ENCODE results near the gene SALL2.

The SALL2 gene

GRCh38 chr14:21523203-21523602, 2.9 kb downstream of the SALL2 start:
- Histone ChIP-seq H3K36me3 (ENCODE audit: control insufficient read depth in 2 of 2, insufficient read depth in 1 of 2, low read length in 2 of 2) (peaks cover 3 to 41% of the 10 kb centered on the region in 2 experiments; a peak in 2 of 3 replicates), H3K4me1 (ENCODE audit: control insufficient read depth, insufficient read depth, low read length) (peaks cover 8% of the 10 kb centered on the region; the same call in 1 of the 2 replicates), H3K27ac (ENCODE audit: extremely low read depth, low read depth, low read length) (no peak overlapping the region), H3K9me3 (ENCODE audit: control insufficient read depth, insufficient read depth, low read depth, low read length) (no peaks in the 10 kb centered on the region), H3K4me3 (ENCODE audit: low read depth, low read length) (no peak overlapping the region)
- ChIA-PET CTCF (no interaction called here), POLR2A (interaction anchor here (3.0 kb wide), 1 partner anchor 12 kb away, joined by 12 read pairs; the partner anchor contains the start of gene METTL3)
- TF ChIP-seq SP2 (tag by site-specific recombination; IDR thresholded peaks at IDR 0.05) = no peak
- TF ChIP-seq OSR2 (tag by site-specific recombination; IDR thresholded peaks at IDR 0.05) = no peak
- TF ChIP-seq, protein P1, sequence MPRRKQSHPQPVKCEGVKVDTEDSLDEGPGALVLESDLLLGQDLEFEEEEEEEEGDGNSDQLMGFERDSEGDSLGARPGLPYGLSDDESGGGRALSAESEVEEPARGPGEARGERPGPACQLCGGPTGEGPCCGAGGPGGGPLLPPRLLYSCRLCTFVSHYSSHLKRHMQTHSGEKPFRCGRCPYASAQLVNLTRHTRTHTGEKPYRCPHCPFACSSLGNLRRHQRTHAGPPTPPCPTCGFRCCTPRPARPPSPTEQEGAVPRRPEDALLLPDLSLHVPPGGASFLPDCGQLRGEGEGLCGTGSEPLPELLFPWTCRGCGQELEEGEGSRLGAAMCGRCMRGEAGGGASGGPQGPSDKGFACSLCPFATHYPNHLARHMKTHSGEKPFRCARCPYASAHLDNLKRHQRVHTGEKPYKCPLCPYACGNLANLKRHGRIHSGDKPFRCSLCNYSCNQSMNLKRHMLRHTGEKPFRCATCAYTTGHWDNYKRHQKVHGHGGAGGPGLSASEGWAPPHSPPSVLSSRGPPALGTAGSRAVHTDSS (tag by site-specific recombination; IDR thresholded peaks at IDR 0.05) = peak; percentile 96

- ChIA-PET CTCF (interaction anchor here (0.5 kb wide), 1 partner anchor 360 kb away, joined by 3 read pairs; no protein-coding TSS in a partner anchor), POLR2A (interaction anchor here (3.0 kb wide), 1 partner anchor 10 kb away, joined by 12 read pairs; the partner anchor contains the start of gene METTL3)
- Histone ChIP-seq H3K27ac (ENCODE audit: extremely low read depth, low read depth, low read length) (0 out of 2 replicates have a peak overlapping the region, but pooled peaks have one; percentile 10), H3K4me3 (ENCODE audit: low read depth, low read length) (no peak overlapping the region), H3K4me1 (ENCODE audit: control insufficient read depth, insufficient read depth, low read length) (peaks cover 2% of the 10 kb centered on the region; the same call in 1 of the 2 replicates), H3K9me3 (ENCODE audit: control insufficient read depth, insufficient read depth, low read depth, low read length) (no peaks in the 10 kb centered on the region), H3K36me3 (ENCODE audit: control insufficient read depth in 2 of 2, insufficient read depth in 1 of 2, low read length in 2 of 2) (peaks cover 3 to 41% of the 10 kb centered on the region in 2 experiments; a peak in 2 of 3 replicates)
- TF ChIP-seq ZNF214 (tag by site-specific recombination; IDR thresholded peaks at IDR 0.05; ENCODE audit: borderline replicate concordance) (no peak), ZNF692 (tag by site-specific recombination; IDR thresholded peaks at IDR 0.05) (no peak)
Observed at GRCh38 chr14:21521501-21521900, 4.6 kb downstream of the SALL2 start.

- no peak overlapping the region for H3K27ac ChIP-seq (ENCODE audit: extremely low read depth, low read depth, low read length)
- H3K36me3 ChIP-seq (ENCODE audit: control insufficient read depth in 2 of 2, insufficient read depth in 1 of 2, low read length in 2 of 2) = peaks cover 3 to 41% of the 10 kb centered on the region in 2 experiments; a peak in 2 of 3 replicates
- POLR2A ChIA-PET = interaction anchor here (1.3 to 3.0 kb wide), 2 partner anchors 10 to 12 kb away, joined by 3 to 12 read pairs; partner anchors contain the start of gene METTL3
- H3K9me3 ChIP-seq (ENCODE audit: control insufficient read depth, insufficient read depth, low read depth, low read length) = no peaks in the 10 kb centered on the region
- no peak overlapping the region for H3K4me3 ChIP-seq (ENCODE audit: low read depth, low read length)
- H3K4me1 ChIP-seq (ENCODE audit: control insufficient read depth, insufficient read depth, low read length) = peaks cover 2% of the 10 kb centered on the region; the same call in 1 of the 2 replicates
- TF ChIP-seq ZSCAN5A (tag by site-specific recombination; IDR thresholded peaks at IDR 0.05) (no peak), ZEB2 (tag by site-specific recombination; IDR thresholded peaks at IDR 0.05) (no peak), ZNF366 (tag by site-specific recombination; conservative IDR thresholded peaks at IDR 0.05) (no peak), ZFHX2 (tag by site-specific recombination; conservative IDR thresholded peaks at IDR 0.05) (no peak)
- CTCF ChIA-PET = no interaction called here
Observed at GRCh38 chr14:21520767-21521166, 5.4 kb downstream of the SALL2 start.

- H3K36me3 ChIP-seq (ENCODE audit: control insufficient read depth in 2 of 2, insufficient read depth in 1 of 2, low read length in 2 of 2) = peaks cover 3 to 28% of the 10 kb centered on the region in 2 experiments; a peak in 2 of 3 replicates
- no peaks in the 10 kb centered on the region for H3K9me3 ChIP-seq (ENCODE audit: control insufficient read depth, insufficient read depth, low read depth, low read length)
- ChIA-PET CTCF (interaction anchor here (0.6 to 0.7 kb wide), 2 partner anchors 39 to 52 kb away, joined by 3 read pairs; no protein-coding TSS in a partner anchor), POLR2A (interaction anchor here (1.4 kb wide), 1 partner anchor 8 kb away, joined by 4 read pairs; the partner anchor contains the start of gene METTL3)
- no peak overlapping the region for H3K27ac ChIP-seq (ENCODE audit: extremely low read depth, low read depth, low read length)
- no peaks in the 10 kb centered on the region for H3K4me1 ChIP-seq (ENCODE audit: control insufficient read depth, insufficient read depth, low read length)
- no peak overlapping the region for H3K4me3 ChIP-seq (ENCODE audit: low read depth, low read length)
- TF ChIP-seq ZBTB20 (tag by site-specific recombination; IDR thresholded peaks at IDR 0.05) (no peak), ZNF398 (tag by site-specific recombination; IDR thresholded peaks at IDR 0.05) (no peak), ZSCAN18 (tag by site-specific recombination; IDR thresholded peaks at IDR 0.05) (no peak)
- TF ChIP-seq, protein P2, sequence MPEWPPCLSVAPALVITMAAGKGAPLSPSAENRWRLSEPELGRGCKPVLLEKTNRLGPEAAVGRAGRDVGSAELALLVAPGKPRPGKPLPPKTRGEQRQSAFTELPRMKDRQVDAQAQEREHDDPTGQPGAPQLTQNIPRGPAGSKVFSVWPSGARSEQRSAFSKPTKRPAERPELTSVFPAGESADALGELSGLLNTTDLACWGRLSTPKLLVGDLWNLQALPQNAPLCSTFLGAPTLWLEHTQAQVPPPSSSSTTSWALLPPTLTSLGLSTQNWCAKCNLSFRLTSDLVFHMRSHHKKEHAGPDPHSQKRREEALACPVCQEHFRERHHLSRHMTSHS (tag by site-specific recombination; IDR thresholded peaks at IDR 0.05) = no peak
Observed at GRCh38 chr14:21518725-21519124, 7.4 kb downstream of the SALL2 start.
